Measurements from ENCODE around the gene GARNL3. TPM values are rescaled to one million over a fixed set of nuclear protein-coding genes. Genes with fewer than 3 reads are reported as not detected.
A peak's percentile ranks its signal among the peaks of the same experiment; 100 is the strongest.

GARNL3 gene
- polyA plus RNA-seq, 1 donor from 2014 or later: 20.0 TPM

DNA sequence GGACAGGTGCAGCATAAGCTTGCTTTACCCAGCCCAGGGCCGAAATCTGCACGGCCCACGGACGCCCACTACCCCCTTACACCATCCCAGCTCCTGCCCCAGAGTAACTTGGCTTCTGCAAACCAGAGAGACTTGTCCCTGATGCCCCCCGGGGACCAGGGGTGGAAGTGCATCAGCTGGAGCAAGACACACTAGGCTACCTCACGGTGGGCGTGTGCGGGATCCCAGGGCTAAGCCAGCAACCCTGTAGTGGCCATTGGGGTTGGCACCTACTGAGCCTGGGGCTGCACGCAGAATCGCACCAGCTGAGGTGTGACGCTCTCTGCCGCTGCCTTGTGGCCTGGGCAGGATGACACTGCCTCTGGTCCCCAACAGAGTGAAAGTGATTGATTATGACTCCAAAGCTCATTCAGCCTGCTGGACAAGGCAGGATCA lies 153.5 kb downstream of the GARNL3 start:
- Histone ChIP-seq H3K9ac (ENCODE audit: low read length) (no peak overlapping the region), H3K4me3 (ENCODE audit: low read length) (no peak overlapping the region), H3F3A (ENCODE audit: insufficient read depth, low read length, poor library complexity, severe bottlenecking) (no peaks in the 10 kb centered on the region), H3K36me3 (ENCODE audit: insufficient read depth, low read length) (no peaks in the 10 kb centered on the region), H2AFZ (ENCODE audit: low read depth, low read length) (no peak overlapping the region), H3K9me2 (ENCODE audit: insufficient read depth, low read length) (no peaks in the 10 kb centered on the region), H3K79me2 (replicated peaks; ENCODE audit: insufficient read depth, low read length) (no peaks in the 10 kb centered on the region), H4K20me1 (ENCODE audit: insufficient read depth) (no peaks in the 10 kb centered on the region), H3K4me2 (ENCODE audit: low read length) (no peak overlapping the region), H3K27ac (ENCODE audit: low read length) (no peak overlapping the region), H3K9me3 (ENCODE audit: low read length) (no peaks in the 10 kb centered on the region), H3K27me3 (ENCODE audit: insufficient read depth, low read depth, low read length) (no peaks in the 10 kb centered on the region)
- TF ChIP-seq, protein P1, sequence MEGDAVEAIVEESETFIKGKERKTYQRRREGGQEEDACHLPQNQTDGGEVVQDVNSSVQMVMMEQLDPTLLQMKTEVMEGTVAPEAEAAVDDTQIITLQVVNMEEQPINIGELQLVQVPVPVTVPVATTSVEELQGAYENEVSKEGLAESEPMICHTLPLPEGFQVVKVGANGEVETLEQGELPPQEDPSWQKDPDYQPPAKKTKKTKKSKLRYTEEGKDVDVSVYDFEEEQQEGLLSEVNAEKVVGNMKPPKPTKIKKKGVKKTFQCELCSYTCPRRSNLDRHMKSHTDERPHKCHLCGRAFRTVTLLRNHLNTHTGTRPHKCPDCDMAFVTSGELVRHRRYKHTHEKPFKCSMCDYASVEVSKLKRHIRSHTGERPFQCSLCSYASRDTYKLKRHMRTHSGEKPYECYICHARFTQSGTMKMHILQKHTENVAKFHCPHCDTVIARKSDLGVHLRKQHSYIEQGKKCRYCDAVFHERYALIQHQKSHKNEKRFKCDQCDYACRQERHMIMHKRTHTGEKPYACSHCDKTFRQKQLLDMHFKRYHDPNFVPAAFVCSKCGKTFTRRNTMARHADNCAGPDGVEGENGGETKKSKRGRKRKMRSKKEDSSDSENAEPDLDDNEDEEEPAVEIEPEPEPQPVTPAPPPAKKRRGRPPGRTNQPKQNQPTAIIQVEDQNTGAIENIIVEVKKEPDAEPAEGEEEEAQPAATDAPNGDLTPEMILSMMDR (IDR thresholded peaks at IDR 0.05; ENCODE audit: poor library complexity, severe bottlenecking): peak; percentile 18
- TF ChIP-seq SMC3 (conservative IDR thresholded peaks at IDR 0.05; ENCODE audit: poor library complexity): no peak

DNA sequence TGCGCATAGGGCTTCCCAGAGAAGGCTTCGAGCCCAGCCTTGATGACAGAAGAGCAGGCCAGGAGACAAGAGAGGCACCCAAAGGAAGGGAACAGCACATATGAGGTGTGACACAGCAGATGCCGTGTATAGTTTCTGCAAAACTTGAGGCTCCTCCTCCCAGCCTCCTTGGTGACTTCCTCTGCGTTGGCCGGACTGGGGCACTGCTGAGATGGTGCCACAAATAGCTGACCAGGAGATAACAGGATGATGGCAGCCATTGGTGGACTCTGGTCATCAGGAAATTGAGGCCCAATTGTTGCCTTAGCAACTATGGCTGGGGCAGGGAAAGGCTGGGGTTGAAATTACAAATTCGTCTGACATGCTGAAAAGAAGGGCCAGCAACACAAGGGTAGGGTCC lies 154.8 kb downstream of the GARNL3 start:
- no peak overlapping the region for H3K27ac ChIP-seq (ENCODE audit: low read length)
- no peak overlapping the region for H3K4me3 ChIP-seq (ENCODE audit: low read length)
- H3K9me2 ChIP-seq (ENCODE audit: insufficient read depth, low read length): no peaks in the 10 kb centered on the region
- no peaks in the 10 kb centered on the region for H4K20me1 ChIP-seq (ENCODE audit: insufficient read depth)
- TF ChIP-seq SMC3 (conservative IDR thresholded peaks at IDR 0.05; ENCODE audit: poor library complexity): no peak
- no peak for TF ChIP-seq EP300 (conservative IDR thresholded peaks at IDR 0.05; ENCODE audit: poor library complexity, severe bottlenecking)
- TF ChIP-seq EZH2 (IDR thresholded peaks at IDR 0.05; ENCODE audit: borderline replicate concordance, insufficient read depth, low read length, poor library complexity, severe bottlenecking): no peak
- TF ChIP-seq, protein P1 (IDR thresholded peaks at IDR 0.05; ENCODE audit: poor library complexity, severe bottlenecking): no peak
- TF ChIP-seq, protein P2, sequence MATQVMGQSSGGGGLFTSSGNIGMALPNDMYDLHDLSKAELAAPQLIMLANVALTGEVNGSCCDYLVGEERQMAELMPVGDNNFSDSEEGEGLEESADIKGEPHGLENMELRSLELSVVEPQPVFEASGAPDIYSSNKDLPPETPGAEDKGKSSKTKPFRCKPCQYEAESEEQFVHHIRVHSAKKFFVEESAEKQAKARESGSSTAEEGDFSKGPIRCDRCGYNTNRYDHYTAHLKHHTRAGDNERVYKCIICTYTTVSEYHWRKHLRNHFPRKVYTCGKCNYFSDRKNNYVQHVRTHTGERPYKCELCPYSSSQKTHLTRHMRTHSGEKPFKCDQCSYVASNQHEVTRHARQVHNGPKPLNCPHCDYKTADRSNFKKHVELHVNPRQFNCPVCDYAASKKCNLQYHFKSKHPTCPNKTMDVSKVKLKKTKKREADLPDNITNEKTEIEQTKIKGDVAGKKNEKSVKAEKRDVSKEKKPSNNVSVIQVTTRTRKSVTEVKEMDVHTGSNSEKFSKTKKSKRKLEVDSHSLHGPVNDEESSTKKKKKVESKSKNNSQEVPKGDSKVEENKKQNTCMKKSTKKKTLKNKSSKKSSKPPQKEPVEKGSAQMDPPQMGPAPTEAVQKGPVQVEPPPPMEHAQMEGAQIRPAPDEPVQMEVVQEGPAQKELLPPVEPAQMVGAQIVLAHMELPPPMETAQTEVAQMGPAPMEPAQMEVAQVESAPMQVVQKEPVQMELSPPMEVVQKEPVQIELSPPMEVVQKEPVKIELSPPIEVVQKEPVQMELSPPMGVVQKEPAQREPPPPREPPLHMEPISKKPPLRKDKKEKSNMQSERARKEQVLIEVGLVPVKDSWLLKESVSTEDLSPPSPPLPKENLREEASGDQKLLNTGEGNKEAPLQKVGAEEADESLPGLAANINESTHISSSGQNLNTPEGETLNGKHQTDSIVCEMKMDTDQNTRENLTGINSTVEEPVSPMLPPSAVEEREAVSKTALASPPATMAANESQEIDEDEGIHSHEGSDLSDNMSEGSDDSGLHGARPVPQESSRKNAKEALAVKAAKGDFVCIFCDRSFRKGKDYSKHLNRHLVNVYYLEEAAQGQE (IDR thresholded peaks at IDR 0.05; ENCODE audit: borderline replicate concordance): no peak
- TF ChIP-seq TAF1 (IDR thresholded peaks at IDR 0.05; ENCODE audit: low read depth): no peak
- no peak for TF ChIP-seq MXI1 (conservative IDR thresholded peaks at IDR 0.05; ENCODE audit: poor library complexity, severe bottlenecking)
- TF ChIP-seq POLR2AphosphoS5 (IDR thresholded peaks at IDR 0.05): no peak
- no peak for TF ChIP-seq RAD21 (conservative IDR thresholded peaks at IDR 0.05)
- no peaks in the 10 kb centered on the region for H3K9me3 ChIP-seq (ENCODE audit: low read length)
- H3K36me3 ChIP-seq (ENCODE audit: insufficient read depth, low read length): no peaks in the 10 kb centered on the region
- H3K4me2 ChIP-seq (ENCODE audit: low read length): no peak overlapping the region
- no peak overlapping the region for H2AFZ ChIP-seq (ENCODE audit: low read depth, low read length)
- no peaks in the 10 kb centered on the region for H3K27me3 ChIP-seq (ENCODE audit: insufficient read depth, low read depth, low read length)
- H3K9ac ChIP-seq (ENCODE audit: low read length): no peak overlapping the region
- H3F3A ChIP-seq (ENCODE audit: insufficient read depth, low read length, poor library complexity, severe bottlenecking): no peaks in the 10 kb centered on the region
- H3K79me2 ChIP-seq (replicated peaks; ENCODE audit: insufficient read depth, low read length): no peaks in the 10 kb centered on the region

All from neural cell (in vitro differentiated cells).